Spleen (tissue), 11 donors: Measurements from ENCODE around the gene TMEM120B. TPM values are rescaled to one million over a fixed set of nuclear protein-coding genes. Genes with fewer than 3 reads are reported as not detected.

Experiments
- DNase-seq: peaks from one replicate; pipeline ENCODE4 v3.0.0-alpha.2; 2020
- H3K27ac ChIP-seq, 8 donors: fragments of 200-600 bp; sonication (generic) in 7 of 8; 1 replicate in 4 of 8; 2 replicates in 4 of 8; pipeline versions ENCODE4 v1.5.0 to v1.8.0; 2016 to 2021; ENCODE audit warnings: inconsistent platforms in 4 of 8, mild to moderate bottlenecking in 4 of 8, moderate library complexity in 1 of 8
- H3K27me3 ChIP-seq, 7 donors: fragments of 200-600 bp; sonication (generic) in 6 of 7; replicated peaks in 1 of 7; 1 replicate in 4 of 7; 2 replicates in 3 of 7; pipeline versions ENCODE4 v1.5.0 to v1.8.0; 2016 to 2021; ENCODE audit warnings: inconsistent platforms in 3 of 7, mild to moderate bottlenecking in 1 of 7
- H3K36me3 ChIP-seq, 6 donors: fragments of 200-600 bp; sonication (generic) in 5 of 6; 1 replicate in 4 of 6; 2 replicates in 2 of 6; pipeline versions ENCODE4 v1.5.0 to v1.8.0; 2016 to 2021; ENCODE audit warnings: inconsistent platforms in 2 of 6
- H3K4me1 ChIP-seq, 6 donors: fragments of 200-600 bp; sonication (generic) in 5 of 6; 1 replicate in 3 of 6; 2 replicates in 3 of 6; pipeline versions ENCODE4 v1.5.0 to v1.8.0; 2016 to 2021; ENCODE audit warnings: inconsistent platforms in 3 of 6
- H3K4me3 ChIP-seq, 8 donors: fragments of 200-600 bp; sonication (generic) in 7 of 8; 1 replicate in 4 of 8; 2 replicates in 4 of 8; pipeline versions ENCODE4 v1.5.0 to v1.8.0; 2016 to 2021; ENCODE audit warnings: inconsistent platforms in 4 of 8, mild to moderate bottlenecking in 4 of 8, moderate library complexity in 2 of 8
- H3K9me3 ChIP-seq, 8 donors: fragments of 200-600 bp; sonication (generic) in 7 of 8; 1 replicate in 4 of 8; 2 replicates in 4 of 8; pipeline versions ENCODE4 v1.5.0 to v1.8.0; 2016 to 2021; ENCODE audit warnings: inconsistent platforms in 4 of 8
- CTCF ChIP-seq, 11 experiments: fragments of 200-600 bp in 7 of 11; fragments of 450-650 bp in 4 of 11; sonication (generic) in 4 of 11; IDR thresholded peaks in 8 of 11; conservative IDR thresholded peaks in 3 of 11; 1 replicate in 7 of 11; 2 replicates in 4 of 11; pipeline versions ENCODE4 v1.4.0 to v1.8.0; 2016 to 2021; ENCODE audit warnings: antibody characterized with exemption in 11 of 11, inconsistent platforms in 4 of 11, mild to moderate bottlenecking in 1 of 11
- POLR2A ChIP-seq, 3 donors: fragments of 450-650 bp; IDR thresholded peaks; one replicate each; pipeline ENCODE4 v1.5.1; 2017; ENCODE audit warnings: antibody characterized with exemption in 3 of 3, mild to moderate bottlenecking in 1 of 3
- POLR2AphosphoS5 ChIP-seq, 3 donors: sonication (generic); formaldehyde crosslinking; IDR thresholded peaks; one replicate each; pipeline ENCODE4 v1.5.1; 2017; ENCODE audit warnings: antibody characterized with exemption in 3 of 3
- WGBS, 5 donors: extraction: QIAGEN DNeasy Blood & Tissue Kit in 3 of 5; methylation state at CpG; one replicate each; pipeline versions ENCODE4 v1.1.5 to v1.1.7; 2013 to 2018; 5-methylcytosine and 5-hydroxymethylcytosine counted together
- intact Hi-C: fragments of 100-400 bp; cut with DNase I; formaldehyde crosslinking; loops from one replicate; pipeline ENCODE4 v1.15.0; 2023; ENCODE audit warnings: low total_unique reads
- polyA plus RNA-seq, 3 donors: library from polyadenylated mRNA; stranded (reverse); fragments of 200-250 nt; gene quantifications; one replicate each; pipeline ENCODE4 v1.2.1, GENCODE V29; 2013
- total RNA-seq, 7 donors: library from RNA; depleted of rRNA in 3 of 7; stranded (reverse); fragments of >200 nt in 3 of 7; fragmentation: NEBNext Ultra II Directional in 4 of 7; extraction: Animal tissue kit (Norgen Biotek cat#: 25700) in 4 of 7; gene quantifications; one replicate each; pipeline versions ENCODE4 v1.1.0 to v1.2.1, GENCODE V29; 2016 to 2021
- donor health status: healthy with polysubstance abuse.
- donor health status: DM: no; HTN: no; CAD: no; lungs with moderate emphysema.
- donor health status: DM: no; HTN: no; CAD: no.
- donor health status: Bipolar disorder and iron deficiency.
- donor health status: healthy.
- donor health status: DM: no; HTN: no; CAD: no.
- donor health status: DM: yes; HTN: yes; CAD: no.

TMEM120B gene
- total and polyA plus RNA-seq, 10 donors: 2.9 to 8.9 (median 5.8) TPM

- Histone ChIP-seq H3K9me3 (no peaks in the 10 kb centered on the region), H3K27me3 (no peaks in the 10 kb centered on the region), H3K4me1 (peaks cover 32 to 83% (median 45%) of the 10 kb centered on the region in 6 donors), H3K4me3 (peak overlapping the region in 7 of 8 donors; percentile 53 to 86 (median 66)), H3K36me3 (peaks cover 5 to 95% (median 72%) of the 10 kb centered on the region in 6 donors), H3K27ac (peak overlapping the region in 7 of 8 donors; percentile 0 to 86 (median 78))
- 40 to 65% (median 44%) methylated on average over 25 of the region's 25 CpGs for WGBS, 5 donors
- peak; percentile 78 for DNase-seq
- TF ChIP-seq POLR2A (IDR thresholded peaks at IDR 0.05) (no peak), CTCF (IDR thresholded peaks at IDR 0.05 in 8 of 11, conservative IDR thresholded peaks at IDR 0.05 in 3 of 11) (no peak), POLR2AphosphoS5 (IDR thresholded peaks at IDR 0.05) (no peak)
- intact Hi-C loops: no loop called here
Measured at GRCh38 chr12:121812921-121813896, 100.7 kb downstream of the TMEM120B start.

- peak; percentile 72 for DNase-seq
- Histone ChIP-seq H3K27ac (peak overlapping the region in 3 of 8 donors; percentile 78 to 86 (median 84)), H3K4me3 (peak overlapping the region in 1 of 8 donors; percentile 86), H3K27me3 (no peaks in the 10 kb centered on the region), H3K4me1 (peaks cover 32 to 75% (median 42%) of the 10 kb centered on the region in 6 donors), H3K36me3 (peaks cover 5 to 95% (median 72%) of the 10 kb centered on the region in 6 donors), H3K9me3 (no peaks in the 10 kb centered on the region)
- TF ChIP-seq POLR2A (IDR thresholded peaks at IDR 0.05) (no peak), CTCF (IDR thresholded peaks at IDR 0.05 in 8 of 11, conservative IDR thresholded peaks at IDR 0.05 in 3 of 11) (no peak), POLR2AphosphoS5 (IDR thresholded peaks at IDR 0.05) (no peak)
- intact Hi-C loops: no loop called here
- 89 to 95% (median 91%) methylated on average over 11 to 14 of the region's 14 CpGs for WGBS, 5 donors
Measured at GRCh38 chr12:121813951-121814350, 101.4 kb downstream of the TMEM120B start.

- Histone ChIP-seq H3K4me3 (no peak overlapping the region), H3K27me3 (no peaks in the 10 kb centered on the region), H3K27ac (no peak overlapping the region), H3K9me3 (no peaks in the 10 kb centered on the region), H3K36me3 (peaks cover 7 to 95% (median 72%) of the 10 kb centered on the region in 6 donors), H3K4me1 (peaks cover 32 to 69% (median 42%) of the 10 kb centered on the region in 6 donors)
- intact Hi-C loops: no loop called here
- peak in 1 of 3 donors; percentile 29 for TF ChIP-seq POLR2AphosphoS5 (IDR thresholded peaks at IDR 0.05)
- no peak for TF ChIP-seq POLR2A (IDR thresholded peaks at IDR 0.05)
- peak; percentile 78 for DNase-seq
- 90 to 95% (median 94%) methylated on average over 11 to 31 of the region's 31 CpGs for WGBS, 5 donors
Measured at GRCh38 chr12:121814429-121815119, 102.0 kb downstream of the TMEM120B start.

- no peaks in the 10 kb centered on the region for H3K27me3 ChIP-seq
- peaks cover 14 to 95% (median 72%) of the 10 kb centered on the region in 6 donors for H3K36me3 ChIP-seq
- H3K9me3 ChIP-seq: no peaks in the 10 kb centered on the region
- TF ChIP-seq POLR2A (IDR thresholded peaks at IDR 0.05) (no peak), CTCF (IDR thresholded peaks at IDR 0.05 in 8 of 11, conservative IDR thresholded peaks at IDR 0.05 in 3 of 11) (no peak), POLR2AphosphoS5 (IDR thresholded peaks at IDR 0.05) (no peak)
- no peak overlapping the region for H3K27ac ChIP-seq
- intact Hi-C loops: no loop called here
- H3K4me3 ChIP-seq: no peak overlapping the region
- WGBS, 5 donors: 86 to 93% (median 90%) methylated on average over 8 of the region's 8 CpGs
- peaks cover 32 to 62% (median 39%) of the 10 kb centered on the region in 6 donors for H3K4me1 ChIP-seq
- no peak for DNase-seq
Measured at GRCh38 chr12:121815263-121815662, 102.7 kb downstream of the TMEM120B start.
